Measurements from ENCODE around the gene TAS2R46.
"Not testable (repeated sequence)": the region's sequence is repeated elsewhere in the genome, so short reads cannot be mapped to it uniquely, and the experiment has no call there.

Gene TAS2R46, protein sequence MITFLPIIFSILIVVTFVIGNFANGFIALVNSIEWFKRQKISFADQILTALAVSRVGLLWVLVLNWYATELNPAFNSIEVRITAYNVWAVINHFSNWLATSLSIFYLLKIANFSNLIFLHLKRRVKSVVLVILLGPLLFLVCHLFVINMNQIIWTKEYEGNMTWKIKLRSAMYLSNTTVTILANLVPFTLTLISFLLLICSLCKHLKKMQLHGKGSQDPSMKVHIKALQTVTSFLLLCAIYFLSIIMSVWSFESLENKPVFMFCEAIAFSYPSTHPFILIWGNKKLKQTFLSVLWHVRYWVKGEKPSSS

DNA sequence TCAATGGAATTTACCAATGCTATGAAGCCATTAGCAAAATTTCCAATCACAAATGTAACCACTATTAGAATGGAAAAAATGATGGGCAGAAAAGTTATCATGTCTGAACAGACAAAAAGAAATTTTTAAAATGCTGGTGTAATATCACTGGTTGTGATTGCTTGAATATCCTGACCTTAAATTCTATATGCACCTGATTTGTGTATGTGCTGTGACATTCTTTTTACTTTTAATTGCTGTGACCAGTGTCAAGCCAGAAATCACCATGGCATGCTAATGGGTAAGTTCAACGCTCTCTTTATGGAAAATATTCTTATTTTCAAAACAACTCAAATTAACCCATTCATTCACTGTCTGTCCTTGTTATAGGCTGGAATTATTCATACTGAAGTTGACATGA, at the start of gene TAS2R46:
TAS2R46 (minus strand) TSS at position 101 of the 400 bp plus-strand sequence; CDS start at position 101, 0 bp downstream.
- not testable (repeated sequence) for H2AFZ ChIP-seq (ENCODE audit: low read depth, low read length); H3K9me3 ChIP-seq (ENCODE audit: low read length); H3K27me3 ChIP-seq (ENCODE audit: insufficient read depth, low read length); H3K4me1 ChIP-seq (ENCODE audit: insufficient read depth, low read length); H3K4me3 ChIP-seq (ENCODE audit: low read length); H3K36me3 ChIP-seq (ENCODE audit: insufficient read depth, low read length)

DNA sequence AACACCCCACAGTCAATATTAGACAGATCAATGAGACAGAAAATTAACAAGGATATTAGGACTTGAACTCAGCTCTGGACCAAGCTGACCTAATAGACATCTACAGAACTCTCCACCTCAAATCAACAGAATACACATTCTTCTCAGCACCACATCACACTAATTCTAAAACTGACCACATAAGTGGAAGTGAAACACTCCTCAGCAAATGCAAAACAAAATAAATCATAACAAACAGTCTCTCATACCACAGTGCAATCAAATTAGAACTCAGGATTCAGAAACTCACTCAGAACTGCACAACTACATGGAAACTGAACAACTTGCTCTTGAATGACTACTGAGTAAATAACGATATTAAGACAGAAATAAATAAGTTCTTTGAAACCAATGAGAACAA, 49.1 kb upstream of the TAS2R46 start:
- H2AFZ ChIP-seq (ENCODE audit: low read depth, low read length); H3K4me3 ChIP-seq (ENCODE audit: low read length); H3K36me3 ChIP-seq (ENCODE audit: insufficient read depth, low read length); H3K4me1 ChIP-seq (ENCODE audit: insufficient read depth, low read length); H3K27me3 ChIP-seq (ENCODE audit: insufficient read depth, low read length): not testable (repeated sequence)
- peaks cover 11% of the 10 kb centered on the region for H3K9me3 ChIP-seq (ENCODE audit: low read length)

DNA sequence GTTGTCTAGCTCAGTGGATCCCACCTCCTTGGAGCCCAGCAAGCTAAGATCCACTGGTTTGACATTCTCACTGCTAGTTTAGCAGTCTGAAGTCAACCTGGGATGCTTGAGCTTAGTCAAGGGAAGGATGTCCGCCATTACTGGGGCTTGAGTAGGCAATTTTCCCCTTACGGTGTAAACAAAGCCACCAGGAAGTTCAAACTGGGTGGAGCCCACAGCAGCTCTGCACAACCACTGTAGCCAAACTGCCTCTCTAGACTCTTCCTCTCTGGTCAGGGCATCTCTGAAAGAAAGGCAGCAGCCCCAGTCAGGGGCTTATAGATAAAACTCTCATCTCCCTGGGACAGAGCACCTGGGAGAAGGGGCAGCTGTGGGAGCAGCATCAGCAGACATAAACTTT, 46.8 kb upstream of the TAS2R46 start:
- Histone ChIP-seq H3K9me3 (ENCODE audit: low read length) (peaks cover 8% of the 10 kb centered on the region), H2AFZ (ENCODE audit: low read depth, low read length) (no peak overlapping the region), H3K36me3 (ENCODE audit: insufficient read depth, low read length) (peaks cover 5% of the 10 kb centered on the region), H3K27me3 (ENCODE audit: insufficient read depth, low read length) (no peaks in the 10 kb centered on the region), H3K4me3 (ENCODE audit: low read length) (no peak overlapping the region), H3K4me1 (ENCODE audit: insufficient read depth, low read length) (no peaks in the 10 kb centered on the region)

DNA sequence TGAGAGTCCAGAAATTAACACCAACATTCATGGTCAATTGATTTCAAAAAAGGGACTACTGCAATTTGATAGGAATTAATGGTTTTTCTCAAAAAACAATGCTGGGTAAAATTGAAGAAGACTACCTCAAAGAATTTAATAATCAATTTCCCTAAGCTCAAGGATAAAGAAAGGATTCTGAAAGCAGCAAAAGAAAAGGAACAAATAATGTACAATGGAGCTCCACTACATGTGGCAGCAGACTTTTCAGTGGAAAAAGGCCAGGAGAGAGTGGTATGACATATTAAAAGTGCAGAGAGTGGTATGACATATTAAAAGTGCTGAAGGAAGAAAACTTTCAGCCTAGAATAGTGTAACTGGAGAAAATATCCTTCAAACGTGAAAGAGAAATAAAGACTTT, 45.6 kb upstream of the TAS2R46 start:
- Histone ChIP-seq H3K4me3 (ENCODE audit: low read length) (no peak overlapping the region), H2AFZ (ENCODE audit: low read depth, low read length) (no peak overlapping the region), H3K4me1 (ENCODE audit: insufficient read depth, low read length) (no peaks in the 10 kb centered on the region), H3K36me3 (ENCODE audit: insufficient read depth, low read length) (peaks cover 5% of the 10 kb centered on the region), H3K27me3 (ENCODE audit: insufficient read depth, low read length) (no peaks in the 10 kb centered on the region), H3K9me3 (ENCODE audit: low read length) (peaks cover 8% of the 10 kb centered on the region)

DNA sequence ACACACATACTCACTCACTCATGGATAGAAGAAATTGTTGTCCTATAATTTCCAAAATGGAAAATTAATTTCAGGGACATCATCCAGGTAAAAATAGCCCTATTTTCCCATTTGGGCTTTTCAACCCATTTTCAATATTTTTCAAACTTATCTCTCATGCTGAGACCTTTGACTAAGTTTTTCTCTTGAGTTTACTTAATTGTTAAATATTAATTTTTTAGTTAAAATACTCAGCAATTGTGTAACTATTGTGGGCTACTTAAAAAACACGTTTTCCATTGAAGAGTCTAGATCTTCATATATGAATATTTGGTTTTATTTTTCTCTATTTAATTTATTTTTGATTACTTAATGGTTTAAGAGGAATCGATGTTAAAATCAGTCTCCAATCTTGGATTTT, 44.2 kb upstream of the TAS2R46 start:
- no peaks in the 10 kb centered on the region for H3K4me1 ChIP-seq (ENCODE audit: insufficient read depth, low read length)
- no peak overlapping the region for H2AFZ ChIP-seq (ENCODE audit: low read depth, low read length)
- no peaks in the 10 kb centered on the region for H3K27me3 ChIP-seq (ENCODE audit: insufficient read depth, low read length)
- H3K36me3 ChIP-seq (ENCODE audit: insufficient read depth, low read length) = peaks cover 5% of the 10 kb centered on the region
- peaks cover 8% of the 10 kb centered on the region for H3K9me3 ChIP-seq (ENCODE audit: low read length)
- H3K4me3 ChIP-seq (ENCODE audit: low read length) = no peak overlapping the region

DNA sequence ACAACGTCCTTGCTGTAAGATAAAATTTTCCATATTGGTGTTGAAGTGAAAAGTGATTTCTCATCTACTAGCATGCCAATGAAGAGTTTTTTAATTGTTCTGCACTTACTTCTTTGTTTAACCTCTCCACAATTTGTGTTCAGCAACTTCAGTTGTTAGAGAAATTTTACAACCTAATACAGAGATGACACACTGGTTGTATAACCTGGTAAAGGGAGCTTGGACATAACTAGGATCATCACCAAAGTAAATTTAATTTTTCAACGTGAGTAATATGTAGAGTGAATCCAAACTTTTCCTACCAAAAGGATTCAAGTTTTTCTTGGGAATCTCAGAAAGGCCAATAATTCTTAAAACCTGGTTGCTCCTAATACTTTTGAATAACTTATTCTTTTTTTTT, 43.5 kb upstream of the TAS2R46 start:
- peaks cover 5% of the 10 kb centered on the region for H3K36me3 ChIP-seq (ENCODE audit: insufficient read depth, low read length)
- H3K4me1 ChIP-seq (ENCODE audit: insufficient read depth, low read length) = no peaks in the 10 kb centered on the region
- H2AFZ ChIP-seq (ENCODE audit: low read depth, low read length) = no peak overlapping the region
- peaks cover 8% of the 10 kb centered on the region for H3K9me3 ChIP-seq (ENCODE audit: low read length)
- no peaks in the 10 kb centered on the region for H3K27me3 ChIP-seq (ENCODE audit: insufficient read depth, low read length)
- no peak overlapping the region for H3K4me3 ChIP-seq (ENCODE audit: low read length)

DNA sequence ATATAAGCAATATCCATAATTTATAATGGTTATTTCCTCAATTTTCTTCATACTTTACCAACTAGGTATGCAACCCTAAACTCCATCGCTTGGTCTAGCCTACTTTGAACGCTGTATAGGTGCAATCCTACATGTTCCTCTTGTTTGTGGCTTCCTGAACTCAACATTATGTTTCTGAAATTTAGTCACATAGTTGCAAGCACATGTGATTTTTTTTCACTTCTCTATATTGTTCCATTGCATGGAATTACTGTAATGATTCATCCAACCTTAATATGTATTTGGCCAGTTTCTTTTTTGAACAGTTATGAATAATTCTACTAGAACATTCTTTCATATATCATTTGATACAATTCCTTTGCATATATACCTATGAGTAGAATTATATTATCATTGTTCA, 32.8 kb upstream of the TAS2R46 start:
- not testable (repeated sequence) for H3K27me3 ChIP-seq (ENCODE audit: insufficient read depth, low read length); H2AFZ ChIP-seq (ENCODE audit: low read depth, low read length); H3K36me3 ChIP-seq (ENCODE audit: insufficient read depth, low read length); H3K9me3 ChIP-seq (ENCODE audit: low read length); H3K4me1 ChIP-seq (ENCODE audit: insufficient read depth, low read length); H3K4me3 ChIP-seq (ENCODE audit: low read length)

DNA sequence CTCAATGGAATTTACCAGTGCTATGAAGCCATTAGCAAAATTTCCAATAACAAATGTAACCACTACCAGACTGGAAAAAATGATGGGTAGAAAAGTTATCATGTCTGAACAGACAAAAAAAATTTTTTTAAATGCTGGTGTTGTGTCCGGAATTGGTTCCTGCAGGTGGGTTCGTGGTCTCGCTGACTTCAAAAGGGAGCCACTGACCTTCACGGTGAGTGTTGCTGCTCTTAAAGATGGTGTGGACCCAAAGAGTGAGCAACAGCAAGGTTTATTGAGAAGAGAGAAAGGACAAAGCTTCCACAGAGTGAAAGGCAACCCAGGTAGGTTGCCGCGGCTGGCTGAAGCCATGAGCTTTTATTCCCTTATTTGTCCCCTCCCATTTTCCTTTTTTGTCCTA, 30.0 kb upstream of the TAS2R46 start, which contains the start of gene TAS2R43:
TAS2R43 (minus strand) TSS at position 186 of the 400 bp plus-strand sequence; CDS start at position 102, 84 bp downstream.
- H3K4me3 ChIP-seq (ENCODE audit: low read length) = no peak within 1 kb of the TSS
- no peak within 1 kb of the TSS for H2AFZ ChIP-seq (ENCODE audit: low read depth, low read length)
- no peaks in the 10 kb centered on the region for H3K9me3 ChIP-seq (ENCODE audit: low read length)
- H3K4me1 ChIP-seq (ENCODE audit: insufficient read depth, low read length) = no peaks in the 10 kb centered on the region
- H3K27me3 ChIP-seq (ENCODE audit: insufficient read depth, low read length) = no peaks in the 10 kb centered on the region
- H3K36me3 ChIP-seq (ENCODE audit: insufficient read depth, low read length) = no peaks in the 10 kb centered on the region

DNA sequence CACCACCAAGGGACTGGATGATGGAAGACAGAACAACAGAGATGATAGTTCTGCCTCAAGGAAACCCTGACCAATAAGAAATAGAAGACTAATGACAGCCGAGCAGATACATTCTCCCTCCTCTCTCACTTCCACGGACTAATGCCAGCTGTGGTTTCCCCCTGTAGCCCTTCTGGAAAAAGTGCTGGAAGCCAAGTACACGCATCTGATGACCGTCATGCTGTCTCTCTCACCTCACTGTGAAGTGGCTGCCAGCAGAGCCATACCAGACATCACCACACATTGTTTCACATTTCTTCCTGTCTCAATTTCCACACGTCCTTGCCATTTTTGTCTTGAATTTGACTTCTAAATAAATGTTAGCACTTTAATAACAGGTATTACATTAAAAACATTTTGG, 27.2 kb upstream of the TAS2R46 start:
- no peak overlapping the region for H3K4me3 ChIP-seq (ENCODE audit: low read length)
- no peak overlapping the region for H2AFZ ChIP-seq (ENCODE audit: low read depth, low read length)
- no peaks in the 10 kb centered on the region for H3K27me3 ChIP-seq (ENCODE audit: insufficient read depth, low read length)
- H3K36me3 ChIP-seq (ENCODE audit: insufficient read depth, low read length) = no peaks in the 10 kb centered on the region
- no peaks in the 10 kb centered on the region for H3K9me3 ChIP-seq (ENCODE audit: low read length)
- no peaks in the 10 kb centered on the region for H3K4me1 ChIP-seq (ENCODE audit: insufficient read depth, low read length)

DNA sequence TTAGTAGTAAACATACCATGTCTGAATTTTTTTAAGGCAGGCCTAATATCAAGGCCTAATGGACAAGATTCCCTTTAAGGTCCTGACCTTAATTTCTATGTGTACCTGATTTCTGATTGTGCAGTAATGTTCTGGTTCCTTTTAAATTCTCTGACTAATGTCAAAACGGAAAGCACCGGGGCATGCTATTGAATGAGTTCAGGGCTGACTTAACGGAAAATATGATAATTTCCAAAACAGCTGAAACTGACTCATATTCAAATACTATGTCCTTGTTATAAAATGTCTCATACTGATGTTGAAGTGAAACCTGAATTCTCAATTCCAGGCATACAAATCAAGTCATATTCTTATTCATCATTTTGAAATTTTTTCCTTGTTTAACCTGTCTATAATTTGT, 23.3 kb upstream of the TAS2R46 start:
- no peaks in the 10 kb centered on the region for H3K27me3 ChIP-seq (ENCODE audit: insufficient read depth, low read length)
- no peak overlapping the region for H3K4me3 ChIP-seq (ENCODE audit: low read length)
- H3K36me3 ChIP-seq (ENCODE audit: insufficient read depth, low read length) = no peaks in the 10 kb centered on the region
- no peaks in the 10 kb centered on the region for H3K4me1 ChIP-seq (ENCODE audit: insufficient read depth, low read length)
- H2AFZ ChIP-seq (ENCODE audit: low read depth, low read length) = no peak overlapping the region
- H3K9me3 ChIP-seq (ENCODE audit: low read length) = no peaks in the 10 kb centered on the region

DNA sequence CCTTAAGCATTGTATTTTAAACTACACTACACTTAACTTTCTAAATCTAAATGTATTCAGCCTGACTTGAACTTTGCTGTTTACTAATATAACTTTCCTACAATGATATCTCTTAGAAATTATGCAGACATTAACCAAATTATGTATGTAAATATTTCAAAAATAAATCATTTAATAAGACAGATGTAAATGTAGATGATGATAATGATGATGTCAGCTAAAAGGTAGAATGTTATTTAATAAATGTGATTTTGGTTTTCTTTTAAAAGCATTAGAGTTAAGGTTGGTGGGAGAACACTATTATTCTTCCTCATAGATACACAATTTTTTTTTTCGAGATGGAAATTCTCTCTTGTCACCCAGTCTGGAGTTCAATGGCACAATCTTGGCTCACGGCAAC, 19.9 kb upstream of the TAS2R46 start:
- Histone ChIP-seq H2AFZ (ENCODE audit: low read depth, low read length) (no peak overlapping the region), H3K27me3 (ENCODE audit: insufficient read depth, low read length) (no peaks in the 10 kb centered on the region), H3K9me3 (ENCODE audit: low read length) (no peaks in the 10 kb centered on the region), H3K4me3 (ENCODE audit: low read length) (no peak overlapping the region), H3K4me1 (ENCODE audit: insufficient read depth, low read length) (no peaks in the 10 kb centered on the region), H3K36me3 (ENCODE audit: insufficient read depth, low read length) (no peaks in the 10 kb centered on the region)

DNA sequence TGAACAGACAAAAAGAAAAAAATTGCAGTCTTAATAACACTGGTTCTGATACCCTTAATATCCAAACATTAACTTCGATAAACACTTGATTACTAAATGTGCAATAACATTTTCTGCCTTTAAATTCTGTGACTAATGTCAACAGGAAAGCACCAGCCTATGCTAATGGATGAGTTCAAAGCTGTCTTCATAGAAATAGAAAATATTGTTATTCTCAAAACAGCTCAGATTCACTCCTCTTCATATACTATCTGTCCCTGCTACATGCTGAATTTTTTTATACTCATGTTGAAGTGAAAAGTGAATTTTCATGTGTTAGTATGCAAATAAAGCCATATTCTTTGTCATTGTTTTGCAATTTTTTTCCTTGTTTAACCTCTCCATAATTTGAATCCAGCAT, 16.2 kb upstream of the TAS2R46 start:
- Histone ChIP-seq H2AFZ (ENCODE audit: low read depth, low read length) (no peak overlapping the region), H3K4me1 (ENCODE audit: insufficient read depth, low read length) (no peaks in the 10 kb centered on the region), H3K27me3 (ENCODE audit: insufficient read depth, low read length) (no peaks in the 10 kb centered on the region), H3K9me3 (ENCODE audit: low read length) (no peaks in the 10 kb centered on the region), H3K36me3 (ENCODE audit: insufficient read depth, low read length) (no peaks in the 10 kb centered on the region), H3K4me3 (ENCODE audit: low read length) (no peak overlapping the region)

DNA sequence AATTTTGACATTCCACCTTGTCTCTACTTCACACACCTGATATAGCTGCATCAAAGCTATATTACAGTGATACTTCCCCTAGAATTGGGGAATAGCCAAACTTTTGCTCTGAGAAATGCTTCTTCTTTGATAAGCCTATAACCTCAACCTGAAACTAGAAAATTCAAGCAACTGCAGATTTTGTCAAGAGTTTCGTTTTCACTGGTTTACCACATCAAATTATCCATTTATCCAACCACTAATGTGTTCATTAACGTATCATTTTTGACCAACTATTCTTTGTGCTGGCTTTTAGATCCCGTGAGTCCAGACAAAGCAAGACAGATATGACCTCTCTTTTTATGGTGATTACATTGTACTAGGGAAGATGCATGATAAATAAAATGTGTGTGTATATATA, 13.5 kb upstream of the TAS2R46 start:
- H3K9me3 ChIP-seq (ENCODE audit: low read length) = no peaks in the 10 kb centered on the region
- H3K36me3 ChIP-seq (ENCODE audit: insufficient read depth, low read length) = peaks cover 3% of the 10 kb centered on the region
- H3K4me1 ChIP-seq (ENCODE audit: insufficient read depth, low read length) = no peaks in the 10 kb centered on the region
- no peaks in the 10 kb centered on the region for H3K27me3 ChIP-seq (ENCODE audit: insufficient read depth, low read length)
- H3K4me3 ChIP-seq (ENCODE audit: low read length) = no peak overlapping the region
- no peak overlapping the region for H2AFZ ChIP-seq (ENCODE audit: low read depth, low read length)

DNA sequence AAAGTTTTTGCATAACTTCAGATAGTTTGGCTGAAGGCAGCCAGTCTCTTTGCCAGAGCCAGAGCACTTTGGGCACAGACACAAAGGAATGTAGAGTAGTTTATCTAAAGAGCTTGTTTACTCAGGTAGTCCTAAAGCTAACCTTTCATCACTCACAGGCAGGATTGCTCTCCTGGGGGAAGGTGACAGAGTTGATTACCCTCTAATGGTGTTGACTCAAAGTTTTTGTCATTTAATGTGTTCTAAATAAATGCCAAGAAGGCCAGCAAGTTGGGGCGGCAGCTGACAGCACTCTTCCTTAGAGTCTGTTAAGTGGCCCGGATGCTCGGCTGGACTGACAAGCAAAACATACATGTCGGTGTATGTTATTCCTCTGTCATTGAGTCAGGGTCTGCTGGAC, 9.3 kb upstream of the TAS2R46 start:
- Histone ChIP-seq H2AFZ (ENCODE audit: low read depth, low read length) (no peak overlapping the region), H3K36me3 (ENCODE audit: insufficient read depth, low read length) (peaks cover 3% of the 10 kb centered on the region), H3K27me3 (ENCODE audit: insufficient read depth, low read length) (no peaks in the 10 kb centered on the region), H3K4me3 (ENCODE audit: low read length) (no peak overlapping the region), H3K9me3 (ENCODE audit: low read length) (no peaks in the 10 kb centered on the region), H3K4me1 (ENCODE audit: insufficient read depth, low read length) (no peaks in the 10 kb centered on the region)

All from neuron (in vitro differentiated cells).